AG04449 (cell line): ENCODE measurements around the gene CLDN9.
A peak's percentile ranks its signal among the peaks of the same experiment; 100 is the strongest.

ENCODE experiments used
- CTCF ChIA-PET: fragments of 350-600 bp; formaldehyde crosslinking; extraction: SDS; loops from one replicate; lab custom pipeline; 2021; ENCODE audit warnings: antibody characterized with exemption; lab: Yijun Ruan, JAX
- POLR2A ChIA-PET: fragments of 400-600, 350-600 bp; formaldehyde crosslinking; extraction: SDS; loops from one replicate; lab custom pipeline; 2020; ENCODE audit warnings: antibody characterized with exemption, inconsistent platforms; lab: Yijun Ruan, JAX
- DNase-seq: peaks from one replicate; pipeline ENCODE4 v3.0.0-alpha.2; 2010; ENCODE audit warnings: low read depth, low spot score
- H3K4me3 ChIP-seq: 2 replicates; pipeline ENCODE4 v1.5.1; 2011; ENCODE audit warnings: low read depth, mild to moderate bottlenecking, control low read depth, low read length
- CTCF ChIP-seq: IDR thresholded peaks from one replicate; pipeline ENCODE4 v1.5.1; 2011; ENCODE audit warnings: mild to moderate bottlenecking, moderate library complexity, low read length, control low read depth, inconsistent platforms; ENCODE audit not compliant: insufficient read depth; ENCODE audit errors: missing control alignments

Gene CLDN9

GRCh38 chr16:3022208-3022683 is 9.5 kb downstream of the CLDN9 start:
- POLR2A ChIA-PET: interaction anchor here (0.9 to 5.7 kb wide), 7 partner anchors 10 to 110 kb away, joined by 3 to 40 read pairs (median 7); no protein-coding TSS in a partner anchor
- H3K4me3 ChIP-seq: peak overlapping the region; percentile 98
- DNase-seq: peak; percentile 83
- CTCF ChIA-PET: interaction anchor here (2.2 to 6.5 kb wide), 2 partner anchors 9 to 38 kb away, joined by 5 to 71 read pairs; no protein-coding TSS in a partner anchor
- TF ChIP-seq CTCF: no peak

DNA sequence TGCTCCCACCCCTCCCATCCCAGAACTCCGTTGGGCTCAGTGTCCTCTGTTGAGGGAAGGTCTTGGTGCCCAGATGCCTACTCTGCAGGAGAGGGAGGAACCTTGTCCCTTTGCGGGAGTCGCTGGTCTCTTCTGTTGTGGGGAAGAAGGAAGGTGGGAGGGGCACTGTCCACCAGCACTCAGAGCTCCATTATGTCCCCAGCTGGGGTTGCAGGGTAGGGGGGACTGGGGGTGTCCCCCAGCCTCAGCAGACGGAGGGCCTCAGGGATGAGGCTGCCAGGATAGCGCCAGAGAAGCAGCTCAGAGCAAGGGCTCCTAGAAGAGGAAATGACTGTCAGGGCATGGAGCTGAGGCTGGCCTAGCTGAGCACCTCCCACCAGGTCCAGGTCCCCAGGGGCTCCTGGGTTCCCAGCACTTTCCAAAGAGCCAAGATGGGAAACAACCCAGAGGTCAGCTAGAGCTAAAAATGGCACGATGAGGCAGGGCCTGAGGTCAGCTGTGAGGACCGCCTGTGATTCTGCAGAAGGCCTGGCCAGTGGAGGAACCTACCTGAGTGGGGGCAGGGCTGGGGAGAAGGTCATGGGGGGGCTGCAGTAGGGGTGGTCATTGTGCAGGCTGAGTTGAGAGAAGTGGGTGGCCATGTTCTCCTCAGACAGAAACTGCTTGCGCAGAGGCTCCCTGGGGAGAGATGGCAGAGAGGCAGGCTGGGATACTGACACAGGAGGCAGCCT is 10.1 kb downstream of the CLDN9 start:
- TF ChIP-seq CTCF: no peak
- H3K4me3 ChIP-seq: peak overlapping the region; percentile 75
- CTCF ChIA-PET: interaction anchor here (1.2 to 6.5 kb wide), 3 partner anchors 9 to 37 kb away, joined by 4 to 71 read pairs (median 5); no protein-coding TSS in a partner anchor
- no peak for DNase-seq
- POLR2A ChIA-PET: interaction anchor here (0.6 to 5.7 kb wide), 8 partner anchors 9 to 112 kb away, joined by 3 to 40 read pairs (median 4); partner anchors contain the start of gene ZNF213

DNA sequence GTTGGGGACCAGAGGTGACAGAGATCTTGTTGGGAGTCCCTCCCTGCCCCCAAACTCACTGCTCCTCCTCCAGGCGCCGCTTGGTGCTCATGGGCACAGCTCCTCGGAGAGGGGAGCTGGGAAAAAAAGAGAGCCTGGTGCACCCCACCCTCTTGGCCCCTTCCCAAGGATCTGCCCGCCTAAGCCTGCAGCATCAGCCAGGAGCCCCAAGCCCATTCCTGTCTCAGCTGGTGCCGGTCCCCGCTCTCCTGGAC is 10.6 kb downstream of the CLDN9 start:
- TF ChIP-seq CTCF: no peak
- POLR2A ChIA-PET: interaction anchor here (0.6 to 5.7 kb wide), 6 partner anchors 8 to 111 kb away, joined by 3 to 40 read pairs (median 6); partner anchors contain the start of gene ZNF213
- H3K4me3 ChIP-seq: peak overlapping the region; percentile 75
- CTCF ChIA-PET: interaction anchor here (1.2 to 6.5 kb wide), 2 partner anchors 8 to 36 kb away, joined by 4 to 71 read pairs; no protein-coding TSS in a partner anchor
- no peak for DNase-seq

GRCh38 chr16:3023669-3024478 is 11.2 kb downstream of the CLDN9 start, which contains the start of the genes HCFC1R1 and THOC6:
Gene HCFC1R1, minus strand, starts transcription at chr16:3023942. Its CDS starts 1 bp downstream, at chr16:3023941.
Gene THOC6, plus strand, starts transcription at chr16:3024035. Its CDS starts 292 bp downstream, at chr16:3024327.
- DNase-seq: peak; percentile 80
- ChIA-PET CTCF (interaction anchor here (1.2 to 6.5 kb wide), 3 partner anchors 8 to 36 kb away, joined by 4 to 71 read pairs (median 6); no protein-coding TSS in a partner anchor), POLR2A (interaction anchor here (0.6 to 5.7 kb wide), 7 partner anchors 8 to 136 kb away, joined by 3 to 40 read pairs (median 5); partner anchors contain the start of gene ZNF213)
- H3K4me3 ChIP-seq: peak within 1 kb of the TSS; percentile 75
- TF ChIP-seq CTCF: no peak

GRCh38 chr16:3025032-3026002 is 12.6 kb downstream of the CLDN9 start:
- DNase-seq: no peak
- H3K4me3 ChIP-seq: no peak overlapping the region
- TF ChIP-seq CTCF: no peak
- ChIA-PET POLR2A (interaction anchor here (1.2 to 5.7 kb wide), 2 partner anchors 6 to 22 kb away, joined by 3 to 40 read pairs; no protein-coding TSS in a partner anchor), CTCF (interaction anchor here (0.7 to 1.9 kb wide), 2 partner anchors 9 to 20 kb away, joined by 3 to 6 read pairs; no protein-coding TSS in a partner anchor)
